HPDE6-E6E7 (cell line): ENCODE measurements around the gene EPB41L2.

ENCODE experiments used
- DNase-seq: peaks from one replicate; pipeline ENCODE4 v3.0.0; 2011; ENCODE audit warnings: missing footprints; ENCODE audit errors: extremely low spot score

Gene EPB41L2

GRCh38 chr6:130908958-130909357, 154.1 kb downstream of the EPB41L2 start:
- no peak for DNase-seq

DNA sequence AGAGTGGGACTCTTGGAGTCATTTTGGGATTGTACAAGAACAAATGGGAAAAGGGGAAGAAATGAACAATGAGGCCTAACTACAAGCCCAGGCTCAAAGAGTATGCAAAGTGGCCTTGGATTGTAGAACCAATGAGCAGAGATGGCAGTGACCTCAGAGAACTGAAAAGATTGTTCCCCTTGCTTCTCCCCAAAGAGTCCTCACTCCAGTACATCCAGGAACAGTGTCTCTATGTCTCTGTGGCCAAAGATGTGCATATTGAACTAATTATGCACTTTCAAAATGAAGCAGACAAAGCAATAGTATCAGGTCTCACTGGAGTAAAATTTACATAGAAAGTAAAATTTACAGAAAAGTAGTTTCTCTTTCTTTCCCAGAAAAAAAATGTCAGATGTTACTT, 154.9 kb downstream of the EPB41L2 start:
- no peak for DNase-seq

DNA sequence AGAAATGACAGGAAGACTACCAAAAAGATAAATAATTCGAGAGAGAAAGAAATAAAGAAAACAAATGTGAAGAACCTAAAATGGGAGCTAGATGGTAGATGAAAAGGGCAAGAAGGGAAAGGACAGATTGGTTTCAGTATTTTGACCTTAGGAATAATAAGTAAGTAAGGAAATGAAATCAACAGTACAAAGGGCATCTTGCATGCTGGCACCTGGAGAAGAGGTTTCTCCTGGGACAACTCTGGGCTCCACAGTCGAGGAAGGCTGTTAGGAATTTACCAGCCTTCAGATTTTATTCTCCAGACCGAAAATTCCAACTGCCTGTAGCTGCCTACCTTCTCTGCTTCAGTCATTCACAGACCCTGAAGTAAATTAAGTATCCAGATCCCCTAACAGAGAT, 155.4 kb downstream of the EPB41L2 start:
- no peak for DNase-seq

GRCh38 chr6:130906736-130907381, 156.2 kb downstream of the EPB41L2 start:
- DNase-seq = no peak

GRCh38 chr6:130903602-130904001, 159.4 kb downstream of the EPB41L2 start:
- no peak for DNase-seq

DNA sequence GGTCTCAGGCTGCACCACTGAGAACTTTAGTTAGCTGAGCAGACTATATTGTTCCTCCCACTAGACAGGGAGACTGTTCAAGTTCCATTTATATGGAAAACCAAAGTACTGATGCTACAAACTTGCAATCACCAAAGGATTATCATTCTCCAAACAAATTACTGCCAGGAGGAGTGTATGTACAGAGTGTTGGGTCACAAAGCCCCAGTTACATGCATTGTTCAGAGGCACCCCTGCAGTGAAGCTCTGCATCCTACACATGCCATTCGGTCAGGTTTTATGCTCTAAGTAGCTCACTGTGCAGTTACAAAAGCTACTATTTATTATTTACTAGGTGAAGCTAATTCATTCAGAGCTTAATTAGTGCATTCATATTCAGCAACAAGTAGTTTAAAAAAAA, 160.0 kb downstream of the EPB41L2 start:
- no peak for DNase-seq

DNA sequence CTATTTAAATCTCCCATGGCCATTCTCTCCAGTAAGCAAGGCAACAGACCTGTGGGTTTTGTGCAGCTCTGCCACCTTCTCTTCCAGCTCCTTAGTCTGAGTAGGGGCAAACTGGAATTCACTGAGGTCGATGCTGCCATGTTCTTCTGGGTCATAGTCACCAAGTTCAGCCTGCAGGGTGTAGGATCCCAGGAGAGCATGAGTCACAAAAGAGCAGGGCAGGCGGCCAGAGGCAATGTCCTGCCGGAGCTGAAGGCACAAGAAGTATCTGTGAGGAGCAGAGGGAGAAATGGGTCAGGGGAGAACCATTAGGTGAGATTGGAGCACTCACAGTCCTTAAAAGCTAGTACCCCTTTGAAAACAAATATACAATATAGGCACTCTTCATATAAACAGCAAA, 162.1 kb downstream of the EPB41L2 start:
- DNase-seq = peak; percentile 17

DNA sequence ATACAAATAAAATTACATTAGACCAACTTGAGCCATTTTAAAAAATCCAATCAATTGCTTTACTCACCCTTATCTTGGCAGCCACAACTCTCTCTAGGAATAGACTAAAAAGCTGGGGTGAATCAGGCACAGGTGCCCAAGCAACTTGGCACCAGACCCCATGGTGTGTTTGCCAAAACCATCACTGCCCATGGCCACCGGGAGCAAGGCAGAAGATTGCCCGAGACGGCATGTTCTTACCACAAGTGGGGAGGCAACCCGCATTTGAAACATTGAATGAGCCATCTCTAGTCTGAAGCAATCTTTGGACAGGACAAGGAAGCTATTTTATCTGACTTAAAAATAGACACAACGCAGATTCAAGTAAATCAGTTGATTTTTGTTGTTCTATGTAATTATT, 166.8 kb downstream of the EPB41L2 start:
- DNase-seq = no peak

GRCh38 chr6:130895516-130895915, 167.5 kb downstream of the EPB41L2 start:
- no peak for DNase-seq

DNA sequence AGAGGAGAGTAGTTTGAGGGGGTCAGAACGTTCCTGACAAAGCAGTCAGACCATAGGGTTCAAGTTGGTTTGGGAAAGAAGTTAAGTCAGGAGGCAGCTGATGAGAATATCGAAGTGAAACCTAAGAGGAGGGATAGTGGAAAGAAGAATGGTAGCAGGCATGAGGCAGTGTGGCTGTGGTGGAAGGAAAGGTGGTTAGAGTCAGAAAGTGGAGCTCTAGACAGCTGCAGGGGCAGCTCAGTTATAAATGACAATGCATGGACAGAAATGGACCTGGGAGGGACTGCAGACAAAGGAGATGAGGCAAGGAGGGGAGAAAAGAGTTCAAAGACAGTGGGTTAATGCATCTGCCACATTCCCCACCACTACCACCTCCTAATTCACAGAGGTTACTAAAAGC, 169.3 kb downstream of the EPB41L2 start:
- DNase-seq = no peak

- DNase-seq = no peak
These were observed 169.8 kb downstream of the EPB41L2 start for GRCh38 chr6:130893277-130893676.

- DNase-seq = no peak
These were observed 172.5 kb downstream of the EPB41L2 start for GRCh38 chr6:130890521-130890971.

GRCh38 chr6:130889423-130889822, 173.6 kb downstream of the EPB41L2 start:
- no peak for DNase-seq

DNA sequence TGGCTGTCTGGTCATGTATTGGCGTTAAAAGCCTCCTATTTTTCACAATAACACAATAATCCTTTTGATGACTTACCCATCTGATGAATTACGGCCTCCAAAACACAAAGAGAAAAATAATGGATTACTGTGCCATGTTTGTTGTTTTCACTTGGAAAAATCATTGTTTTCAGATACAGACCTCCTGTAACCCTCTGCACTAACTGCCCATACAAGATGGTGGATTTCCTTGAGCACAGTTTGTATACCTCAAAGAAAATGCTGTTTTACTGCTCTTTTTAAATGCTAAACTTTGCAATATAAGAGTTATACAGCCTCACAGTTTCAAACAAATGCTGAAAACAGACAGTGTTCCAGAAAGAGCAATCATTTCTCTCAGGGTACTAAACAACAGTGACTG, 174.8 kb downstream of the EPB41L2 start:
- DNase-seq = no peak

DNA sequence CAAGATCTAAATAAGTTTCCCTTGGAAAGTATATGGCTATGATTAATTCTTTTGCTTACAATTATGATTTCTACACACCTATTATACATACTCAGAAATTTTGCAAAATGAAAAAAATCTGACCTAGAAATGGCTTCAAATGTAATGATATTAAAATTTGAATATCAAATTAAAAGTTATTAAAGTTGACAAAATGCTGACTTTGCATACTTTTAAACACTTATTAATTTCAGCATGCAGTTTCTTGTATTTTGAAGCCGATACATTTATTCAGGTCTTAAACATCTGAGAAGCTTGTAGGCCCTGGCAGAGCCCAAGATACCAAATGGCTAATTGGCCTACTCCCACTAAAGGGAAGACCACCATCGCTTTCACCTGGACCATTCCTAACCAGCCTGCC, 176.1 kb downstream of the EPB41L2 start:
- no peak for DNase-seq

DNA sequence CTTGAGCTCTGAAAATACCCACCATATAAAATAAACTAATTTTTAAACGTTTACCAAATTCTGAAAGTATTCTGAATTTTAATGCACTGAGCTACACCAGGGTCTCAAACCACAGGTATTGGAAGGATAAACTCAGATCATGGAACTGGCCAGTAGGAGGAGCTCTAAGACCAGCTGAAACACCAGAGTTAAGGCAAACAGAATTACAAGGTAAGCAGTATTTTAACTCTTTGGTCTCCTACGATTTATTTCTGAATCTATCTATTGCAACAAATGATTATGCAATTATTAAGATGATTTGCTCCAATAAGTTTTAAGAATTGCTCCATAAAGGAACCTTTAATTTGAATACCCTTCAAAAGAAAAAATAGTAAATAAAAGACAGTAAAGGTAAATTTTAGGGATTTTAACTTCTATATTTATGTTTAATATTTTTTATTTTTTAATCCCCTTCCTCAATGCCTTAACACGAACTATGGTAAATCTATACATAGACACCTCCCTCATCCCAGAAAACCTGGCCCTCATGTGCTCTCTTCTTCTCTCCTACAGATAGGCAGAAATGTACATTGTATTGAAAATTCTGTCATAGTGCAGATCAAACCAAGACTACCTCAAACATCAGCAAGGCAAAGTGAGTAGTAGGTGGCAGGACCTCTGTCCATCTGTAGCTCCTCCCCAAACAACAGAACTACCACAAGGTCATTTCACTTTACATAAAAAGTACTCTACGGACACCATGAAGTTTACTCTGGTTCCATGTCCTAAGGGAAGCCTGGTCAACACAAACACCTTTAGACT, 177.5 kb downstream of the EPB41L2 start:
- DNase-seq = peak; percentile 43

GRCh38 chr6:130882370-130882769, 180.7 kb downstream of the EPB41L2 start:
- no peak for DNase-seq

- no peak for DNase-seq
These were observed 183.2 kb downstream of the EPB41L2 start for GRCh38 chr6:130879826-130880225.

DNA sequence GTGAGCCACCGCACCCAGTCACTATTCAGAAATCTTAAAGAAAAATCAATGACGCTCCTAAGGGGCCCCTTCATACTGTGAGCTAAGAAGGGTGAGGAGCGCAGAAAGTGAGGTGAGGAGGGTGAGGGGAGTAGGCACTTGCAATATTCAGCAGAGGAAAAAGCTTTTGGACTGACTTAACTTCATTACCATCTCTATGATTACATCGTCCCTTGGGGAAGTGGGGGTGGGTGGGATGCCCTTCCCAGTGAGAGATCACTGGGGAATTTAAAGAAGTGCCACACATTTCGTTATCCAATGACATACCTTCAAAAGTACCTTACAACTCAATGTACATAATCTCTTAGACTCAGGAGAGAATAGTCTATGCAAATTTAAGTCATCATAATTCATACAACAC, 189.3 kb downstream of the EPB41L2 start:
- DNase-seq = no peak

DNA sequence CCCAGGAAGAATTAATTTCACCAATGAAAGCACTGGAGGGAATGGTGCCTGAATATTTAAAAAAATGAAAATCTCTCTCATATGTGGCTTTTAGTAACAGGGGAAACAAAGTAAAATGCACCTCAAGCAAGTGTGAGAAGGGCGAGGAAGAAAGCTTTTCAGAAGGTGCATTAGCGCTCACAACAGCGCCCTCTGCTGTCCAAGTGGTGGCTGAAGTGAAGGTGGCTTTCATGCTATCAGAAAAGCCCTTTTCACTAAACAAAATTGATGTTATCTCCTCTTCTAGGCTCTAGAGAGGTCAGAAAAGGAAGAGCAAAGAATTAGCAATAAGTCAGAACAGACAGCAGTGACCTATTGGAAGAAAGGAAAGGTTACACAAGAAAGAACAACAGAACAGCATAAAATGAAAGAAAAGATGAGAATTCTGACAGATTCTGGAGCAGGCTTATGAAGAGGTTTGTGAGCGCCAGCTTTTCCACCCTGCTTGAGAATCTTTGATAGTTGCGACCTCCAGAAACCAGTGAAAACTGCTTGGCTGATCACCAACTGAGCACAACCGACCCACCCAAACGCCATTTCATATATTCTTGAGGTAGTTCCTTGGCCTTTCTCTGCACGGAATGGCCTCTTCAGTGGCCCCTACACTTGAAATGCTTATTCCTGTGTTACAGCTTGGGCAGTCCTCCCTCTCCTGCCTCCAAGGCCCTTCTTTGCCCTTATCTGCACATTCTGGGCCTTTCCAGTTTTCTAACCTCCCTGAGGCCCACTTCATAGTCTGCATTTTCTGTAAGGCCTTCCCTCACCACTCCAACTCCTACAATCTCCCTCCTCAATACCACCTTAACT, 190.6 kb downstream of the EPB41L2 start:
- peak; percentile 23 for DNase-seq

- no peak for DNase-seq
These were observed 192.7 kb downstream of the EPB41L2 start for GRCh38 chr6:130870179-130870880.

DNA sequence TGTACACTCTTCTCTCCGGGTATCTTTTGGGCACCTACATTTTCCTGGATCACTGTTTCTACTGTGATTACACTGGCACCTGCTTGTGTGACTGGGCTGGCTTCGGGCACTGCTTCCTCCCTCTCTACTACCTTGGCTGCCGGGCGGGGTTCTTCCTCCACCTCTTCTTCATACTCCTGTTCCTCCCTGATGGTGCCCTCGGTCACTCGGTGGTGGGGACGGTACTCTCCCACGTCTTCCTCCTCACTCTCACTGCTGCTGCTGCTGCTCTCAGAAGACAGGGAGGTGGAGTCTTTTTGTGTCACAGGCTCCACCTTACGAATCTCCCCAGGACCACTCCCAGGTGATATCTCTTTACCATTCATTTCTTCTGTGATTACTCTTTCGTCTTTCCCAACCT, 193.4 kb downstream of the EPB41L2 start:
- DNase-seq = no peak
